Activated naive CD8-positive, alpha-beta T cell treated with anti-CD3 and anti-CD28 coated beads for 36 hours (primary cell): Measurements from ENCODE around the gene CRAMP1. TPM values are rescaled to one million over a fixed set of nuclear protein-coding genes. Genes with fewer than 3 reads are reported as not detected.

ENCODE experiments used
- DNase-seq: peaks from one replicate; pipeline ENCODE4 v3.0.0; 2021
- H3K27ac Mint-ChIP-seq: one replicate; pipeline ENCODE4 v1.8.0; 2022; ENCODE audit warnings: mild to moderate bottlenecking, moderate library complexity, mixed read lengths
- H3K27me3 Mint-ChIP-seq: one replicate; pipeline ENCODE4 v1.8.0; 2022; ENCODE audit warnings: mild to moderate bottlenecking, mixed read lengths
- H3K36me3 Mint-ChIP-seq: one replicate; pipeline ENCODE4 v1.8.0; 2021; ENCODE audit warnings: mild to moderate bottlenecking, mixed read lengths
- H3K4me1 Mint-ChIP-seq: one replicate; pipeline ENCODE4 v1.8.0; 2021; ENCODE audit warnings: mixed read lengths
- H3K4me3 Mint-ChIP-seq: one replicate; pipeline ENCODE4 v1.8.0; 2022; ENCODE audit warnings: mild to moderate bottlenecking, moderate library complexity, mixed read lengths
- H3K9me3 Mint-ChIP-seq: one replicate; pipeline ENCODE4 v1.8.0; 2022; ENCODE audit warnings: mixed read lengths
- total RNA-seq, 2 experiments: library from RNA; stranded (reverse); gene quantifications; one replicate each; pipeline ENCODE4 v1.2.3, GENCODE V29; 2021

CRAMP1 gene, protein sequence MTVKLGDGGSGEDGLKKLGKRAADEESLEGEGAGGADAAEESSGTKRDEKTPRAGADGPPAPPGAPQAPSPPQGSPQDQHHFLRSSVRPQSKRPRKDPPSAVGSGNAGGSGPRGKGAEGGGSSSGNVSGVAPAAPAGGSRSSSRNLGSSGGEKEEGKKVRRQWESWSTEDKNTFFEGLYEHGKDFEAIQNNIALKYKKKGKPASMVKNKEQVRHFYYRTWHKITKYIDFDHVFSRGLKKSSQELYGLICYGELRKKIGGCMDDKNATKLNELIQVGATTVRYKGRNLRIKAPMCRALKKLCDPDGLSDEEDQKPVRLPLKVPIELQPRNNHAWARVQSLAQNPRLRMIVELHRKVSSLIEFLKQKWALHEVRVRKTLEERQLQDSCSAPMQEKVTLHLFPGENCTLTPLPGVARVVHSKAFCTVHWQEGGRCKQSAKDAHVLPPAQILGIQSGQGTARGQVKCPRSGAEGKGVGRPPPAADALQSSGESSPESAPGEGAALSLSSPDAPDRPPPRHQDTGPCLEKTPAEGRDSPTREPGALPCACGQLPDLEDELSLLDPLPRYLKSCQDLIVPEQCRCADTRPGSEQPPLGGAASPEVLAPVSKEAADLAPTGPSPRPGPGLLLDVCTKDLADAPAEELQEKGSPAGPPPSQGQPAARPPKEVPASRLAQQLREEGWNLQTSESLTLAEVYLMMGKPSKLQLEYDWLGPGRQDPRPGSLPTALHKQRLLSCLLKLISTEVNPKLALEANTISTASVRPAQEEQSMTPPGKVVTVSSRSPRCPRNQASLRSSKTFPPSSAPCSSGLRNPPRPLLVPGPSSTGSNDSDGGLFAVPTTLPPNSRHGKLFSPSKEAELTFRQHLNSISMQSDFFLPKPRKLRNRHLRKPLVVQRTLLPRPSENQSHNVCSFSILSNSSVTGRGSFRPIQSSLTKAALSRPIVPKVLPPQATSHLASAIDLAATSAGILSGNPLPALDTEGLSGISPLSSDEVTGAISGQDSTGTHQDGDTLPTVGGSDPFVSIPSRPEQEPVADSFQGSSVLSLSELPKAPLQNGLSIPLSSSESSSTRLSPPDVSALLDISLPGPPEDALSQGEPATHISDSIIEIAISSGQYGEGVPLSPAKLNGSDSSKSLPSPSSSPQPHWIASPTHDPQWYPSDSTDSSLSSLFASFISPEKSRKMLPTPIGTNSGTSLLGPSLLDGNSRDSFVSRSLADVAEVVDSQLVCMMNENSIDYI (N-terminal part only)
- total RNA-seq: 10 to 100 TPM; 14.4 to 17.0 TPM

DNA sequence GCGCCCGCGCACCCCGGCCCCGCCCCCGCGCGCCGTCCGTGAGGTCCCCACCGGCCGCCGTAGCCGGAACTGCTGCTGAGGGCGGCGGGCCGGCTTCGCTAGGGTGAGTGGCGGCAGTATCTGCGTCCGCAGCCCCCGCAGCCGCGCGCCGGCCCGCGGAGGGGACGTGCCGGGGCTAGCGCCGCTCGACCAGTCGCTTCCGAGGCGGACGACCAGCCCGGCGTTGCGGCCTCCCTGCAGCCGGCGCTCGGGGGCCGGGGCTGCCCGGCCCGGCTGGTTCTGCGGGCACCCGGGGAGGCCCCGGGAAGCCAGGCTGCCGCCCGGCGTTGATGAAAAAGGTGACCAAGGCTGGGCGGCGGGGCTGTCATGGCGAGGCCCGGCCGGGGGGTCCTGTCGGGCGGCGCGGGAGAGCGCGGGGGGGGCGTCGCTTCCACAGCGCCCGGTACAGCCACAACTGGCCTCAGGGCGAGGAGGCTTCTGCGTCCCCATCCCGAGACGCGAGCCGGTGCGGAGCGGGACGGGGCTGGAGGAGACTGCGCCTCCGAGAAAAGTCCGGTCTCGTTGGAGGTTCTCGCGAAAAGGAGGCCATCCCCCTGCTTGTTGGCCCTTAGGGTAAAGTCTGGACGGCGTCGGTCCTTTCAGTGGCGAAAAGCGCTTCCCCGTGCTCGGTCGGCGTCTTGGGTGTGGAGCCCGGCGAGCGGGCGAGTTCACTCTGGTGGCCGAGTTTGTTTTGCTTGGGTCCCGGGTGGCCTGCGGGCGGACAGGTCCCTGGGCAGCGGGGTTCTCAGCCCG, at the start of gene CRAMP1:
CRAMP1 (plus strand) TSS at position 41 of the 792 bp plus-strand sequence. CDS start 2,280 bp downstream, outside the sequence.
- Mint-ChIP-seq H3K27ac (peak within 1 kb of the TSS; percentile 98), H3K27me3 (peaks cover 5% of the 10 kb centered on the region), H3K9me3 (no peaks in the 10 kb centered on the region), H3K36me3 (peaks cover 21% of the 10 kb centered on the region), H3K4me3 (peak within 1 kb of the TSS; percentile 94), H3K4me1 (peaks cover 30% of the 10 kb centered on the region)
- peak; percentile 42 for DNase-seq

GRCh38 chr16:1563786-1564185, 48.4 kb upstream of the CRAMP1 start:
- Mint-ChIP-seq H3K27me3 (no peaks in the 10 kb centered on the region), H3K27ac (no peak overlapping the region), H3K9me3 (no peaks in the 10 kb centered on the region), H3K36me3 (peaks cover 6% of the 10 kb centered on the region), H3K4me3 (no peak overlapping the region), H3K4me1 (peaks cover 28% of the 10 kb centered on the region)
- no peak for DNase-seq

- no peak overlapping the region for H3K27ac Mint-ChIP-seq
- H3K36me3 Mint-ChIP-seq: peaks cover 6% of the 10 kb centered on the region
- H3K27me3 Mint-ChIP-seq: no peaks in the 10 kb centered on the region
- peaks cover 25% of the 10 kb centered on the region for H3K4me1 Mint-ChIP-seq
- H3K9me3 Mint-ChIP-seq: no peaks in the 10 kb centered on the region
- no peak for DNase-seq
- H3K4me3 Mint-ChIP-seq: no peak overlapping the region
Observed at GRCh38 chr16:1564325-1564724, 47.8 kb upstream of the CRAMP1 start.

DNA sequence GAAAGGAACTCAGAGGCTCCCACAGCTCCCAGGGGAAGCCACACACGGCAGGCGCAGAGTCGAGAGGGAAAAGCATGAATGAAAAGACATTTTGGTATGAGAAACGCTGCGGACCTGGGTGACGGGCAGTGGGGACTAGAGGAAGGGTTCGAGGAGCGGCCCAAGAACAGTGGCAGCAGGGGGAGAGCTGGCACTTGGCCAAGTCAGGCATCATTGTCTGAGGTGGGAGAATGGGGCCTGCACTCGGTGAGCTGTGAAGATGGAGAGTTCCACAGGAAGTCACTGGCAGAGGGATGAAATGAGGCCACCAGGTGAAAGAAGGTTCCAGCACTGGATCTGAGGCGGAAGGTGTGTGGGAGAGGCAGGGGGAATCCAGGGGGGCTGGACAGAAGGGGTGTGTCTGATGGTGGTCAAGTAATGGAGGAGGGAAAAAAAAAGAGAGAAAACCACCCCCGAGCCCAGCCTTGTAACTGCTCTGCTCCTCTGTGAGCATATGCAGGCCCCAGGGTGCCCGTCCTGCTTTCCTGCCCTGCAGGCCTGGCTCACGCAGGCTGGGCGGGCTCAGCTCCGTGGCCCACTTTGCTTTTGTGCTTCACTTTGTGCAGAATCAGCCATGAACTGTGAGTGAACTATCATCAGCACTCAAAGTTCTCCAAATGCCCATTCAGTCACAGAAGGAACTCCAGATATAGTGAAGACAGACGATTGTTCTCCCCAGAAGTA, 46.9 kb upstream of the CRAMP1 start:
- DNase-seq: no peak
- no peaks in the 10 kb centered on the region for H3K27me3 Mint-ChIP-seq
- H3K4me3 Mint-ChIP-seq: no peak overlapping the region
- peak overlapping the region; percentile 10 for H3K27ac Mint-ChIP-seq
- H3K9me3 Mint-ChIP-seq: no peaks in the 10 kb centered on the region
- H3K4me1 Mint-ChIP-seq: peaks cover 17% of the 10 kb centered on the region
- peaks cover 2% of the 10 kb centered on the region for H3K36me3 Mint-ChIP-seq

DNA sequence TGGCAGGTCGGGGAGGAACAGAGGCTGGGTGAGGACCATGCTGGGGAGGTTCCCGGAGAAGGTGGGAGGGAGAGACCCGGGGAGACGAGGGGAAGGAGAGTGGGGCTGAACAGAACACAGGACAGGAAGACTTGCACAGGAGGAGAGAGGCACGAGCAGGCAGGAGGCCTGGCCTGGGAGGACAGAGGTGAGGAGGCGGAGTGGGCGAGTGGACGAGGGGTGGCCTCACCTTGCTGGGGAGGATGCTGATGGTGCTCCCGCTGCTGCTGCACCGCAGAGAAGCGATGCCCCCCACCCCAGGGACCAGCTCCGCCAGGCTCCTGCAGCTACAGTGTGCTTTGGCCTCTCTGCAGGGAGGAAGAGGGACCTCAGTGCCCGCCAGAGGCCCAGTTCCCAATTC, 44.2 kb upstream of the CRAMP1 start:
- H3K27me3 Mint-ChIP-seq: no peaks in the 10 kb centered on the region
- no peaks in the 10 kb centered on the region for H3K9me3 Mint-ChIP-seq
- no peak for DNase-seq
- no peak overlapping the region for H3K4me3 Mint-ChIP-seq
- H3K27ac Mint-ChIP-seq: no peak overlapping the region
- H3K36me3 Mint-ChIP-seq: no peaks in the 10 kb centered on the region
- H3K4me1 Mint-ChIP-seq: no peaks in the 10 kb centered on the region

DNA sequence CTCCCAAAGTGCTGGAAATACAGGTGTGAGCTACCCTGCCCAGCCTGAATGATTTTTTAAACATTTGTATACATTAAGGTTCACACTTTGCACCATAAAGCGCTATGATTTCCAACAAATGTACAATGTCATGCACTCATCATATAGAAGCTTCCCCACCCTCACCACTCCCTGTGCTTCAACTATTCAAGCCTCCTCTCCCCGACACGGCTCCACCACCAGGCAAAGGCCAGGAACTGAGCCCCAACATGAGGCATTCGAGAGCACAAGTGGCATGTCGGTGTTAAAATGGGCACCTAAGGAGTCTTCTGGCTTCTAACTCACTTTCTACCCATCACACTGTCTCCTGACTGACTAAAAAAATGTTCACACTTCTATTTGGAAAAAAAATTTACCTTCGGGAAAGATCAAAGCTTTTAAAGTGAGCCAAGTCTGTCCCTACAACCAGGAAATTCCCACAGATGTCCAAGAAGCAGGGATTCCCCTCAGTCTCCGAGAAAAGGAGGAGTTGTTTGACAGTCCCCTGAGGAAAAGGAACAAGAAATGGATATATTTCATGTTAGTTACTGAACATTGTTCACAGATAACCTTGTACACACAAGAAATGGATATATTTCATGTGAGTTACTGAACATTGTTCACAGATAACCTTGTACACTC, 41.0 kb upstream of the CRAMP1 start:
- H3K4me1 Mint-ChIP-seq: no peaks in the 10 kb centered on the region
- H3K27me3 Mint-ChIP-seq: no peaks in the 10 kb centered on the region
- peaks cover 2% of the 10 kb centered on the region for H3K36me3 Mint-ChIP-seq
- DNase-seq: no peak
- H3K4me3 Mint-ChIP-seq: no peak overlapping the region
- no peaks in the 10 kb centered on the region for H3K9me3 Mint-ChIP-seq
- no peak overlapping the region for H3K27ac Mint-ChIP-seq

GRCh38 chr16:1572673-1573072, 39.5 kb upstream of the CRAMP1 start:
- no peaks in the 10 kb centered on the region for H3K27me3 Mint-ChIP-seq
- no peak overlapping the region for H3K4me3 Mint-ChIP-seq
- peaks cover 2% of the 10 kb centered on the region for H3K36me3 Mint-ChIP-seq
- no peaks in the 10 kb centered on the region for H3K9me3 Mint-ChIP-seq
- no peak overlapping the region for H3K27ac Mint-ChIP-seq
- no peak for DNase-seq
- H3K4me1 Mint-ChIP-seq: no peaks in the 10 kb centered on the region

- DNase-seq: no peak
- Mint-ChIP-seq H3K4me1 (no peaks in the 10 kb centered on the region), H3K9me3 (no peaks in the 10 kb centered on the region), H3K27me3 (no peaks in the 10 kb centered on the region), H3K27ac (no peak overlapping the region), H3K4me3 (no peak overlapping the region), H3K36me3 (peaks cover 2% of the 10 kb centered on the region)
Observed at GRCh38 chr16:1573301-1573700, 38.9 kb upstream of the CRAMP1 start.

- Mint-ChIP-seq H3K4me3 (no peak overlapping the region), H3K27ac (no peak overlapping the region), H3K9me3 (no peaks in the 10 kb centered on the region), H3K36me3 (peaks cover 2% of the 10 kb centered on the region), H3K27me3 (no peaks in the 10 kb centered on the region), H3K4me1 (no peaks in the 10 kb centered on the region)
- DNase-seq: no peak
Observed at GRCh38 chr16:1575578-1575977, 36.6 kb upstream of the CRAMP1 start.

GRCh38 chr16:1579214-1579613, 32.9 kb upstream of the CRAMP1 start:
- no peak overlapping the region for H3K27ac Mint-ChIP-seq

DNA sequence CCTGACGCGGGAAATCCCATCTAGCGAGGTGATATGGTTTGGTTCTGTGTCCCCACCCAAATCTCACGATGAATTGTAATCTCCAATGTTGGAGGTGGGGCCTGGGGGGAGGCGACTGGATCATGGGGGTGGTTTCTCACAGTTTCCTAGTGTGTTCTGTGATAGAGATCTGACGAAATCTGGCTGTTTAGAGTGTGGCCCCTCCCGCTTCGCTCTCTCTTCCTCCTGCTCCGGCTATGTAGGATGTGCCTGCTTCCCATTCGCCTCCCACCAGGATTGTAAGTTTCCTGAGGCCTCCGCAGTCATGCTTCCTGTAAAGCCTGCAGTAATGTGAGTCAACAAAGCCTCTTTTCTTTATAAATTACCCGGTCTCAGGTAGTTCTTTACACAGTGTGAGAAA, 31.9 kb upstream of the CRAMP1 start:
- peaks cover 4% of the 10 kb centered on the region for H3K36me3 Mint-ChIP-seq

More at GRCh38 chr16:1579214-1579613, 32.9 kb upstream of the CRAMP1 start:
- H3K27me3 Mint-ChIP-seq: no peaks in the 10 kb centered on the region
- H3K4me1 Mint-ChIP-seq: no peaks in the 10 kb centered on the region
- H3K36me3 Mint-ChIP-seq: peaks cover 4% of the 10 kb centered on the region
- H3K4me3 Mint-ChIP-seq: no peak overlapping the region
- H3K9me3 Mint-ChIP-seq: no peaks in the 10 kb centered on the region
- DNase-seq: no peak

GRCh38 chr16:1580956-1581355, 31.2 kb upstream of the CRAMP1 start:
- no peak for DNase-seq
- Mint-ChIP-seq H3K4me1 (no peaks in the 10 kb centered on the region), H3K4me3 (no peak overlapping the region), H3K36me3 (peaks cover 1% of the 10 kb centered on the region), H3K27me3 (no peaks in the 10 kb centered on the region), H3K9me3 (no peaks in the 10 kb centered on the region), H3K27ac (no peak overlapping the region)

More for the DNA sequence above, 31.9 kb upstream of the CRAMP1 start:
- no peaks in the 10 kb centered on the region for H3K27me3 Mint-ChIP-seq
- H3K4me1 Mint-ChIP-seq: no peaks in the 10 kb centered on the region
- no peaks in the 10 kb centered on the region for H3K9me3 Mint-ChIP-seq
- no peak overlapping the region for H3K27ac Mint-ChIP-seq
- no peak for DNase-seq
- H3K4me3 Mint-ChIP-seq: no peak overlapping the region

DNA sequence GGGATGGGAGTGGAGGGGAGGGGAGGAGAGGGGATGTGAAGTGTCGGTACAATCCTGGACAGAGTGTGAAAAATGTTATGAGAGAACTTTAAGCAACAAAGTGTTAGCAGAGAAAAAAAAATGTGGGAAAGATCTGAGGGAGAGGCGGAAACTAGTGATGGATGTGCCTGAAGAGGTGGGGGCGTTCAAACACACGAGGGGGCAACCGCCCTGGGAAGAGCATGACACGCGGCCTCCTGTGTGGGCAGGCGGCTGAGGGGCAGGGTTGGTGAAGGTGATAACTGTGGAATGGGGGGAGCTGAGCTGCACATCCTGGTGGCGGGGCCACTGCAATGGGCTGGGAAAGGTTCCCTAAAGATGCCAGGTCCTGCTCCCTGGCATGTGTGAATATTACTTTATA, 30.4 kb upstream of the CRAMP1 start:
- DNase-seq: no peak
- no peaks in the 10 kb centered on the region for H3K9me3 Mint-ChIP-seq
- H3K27me3 Mint-ChIP-seq: no peaks in the 10 kb centered on the region
- no peak overlapping the region for H3K27ac Mint-ChIP-seq
- H3K4me1 Mint-ChIP-seq: no peaks in the 10 kb centered on the region
- H3K36me3 Mint-ChIP-seq: peaks cover 1% of the 10 kb centered on the region
- H3K4me3 Mint-ChIP-seq: no peak overlapping the region
